Measurements from ENCODE around the gene TMEM141.
"Not testable (repeated sequence)": the region's sequence is repeated elsewhere in the genome, so short reads cannot be mapped to it uniquely, and the experiment has no call there.

Gene TMEM141

DNA sequence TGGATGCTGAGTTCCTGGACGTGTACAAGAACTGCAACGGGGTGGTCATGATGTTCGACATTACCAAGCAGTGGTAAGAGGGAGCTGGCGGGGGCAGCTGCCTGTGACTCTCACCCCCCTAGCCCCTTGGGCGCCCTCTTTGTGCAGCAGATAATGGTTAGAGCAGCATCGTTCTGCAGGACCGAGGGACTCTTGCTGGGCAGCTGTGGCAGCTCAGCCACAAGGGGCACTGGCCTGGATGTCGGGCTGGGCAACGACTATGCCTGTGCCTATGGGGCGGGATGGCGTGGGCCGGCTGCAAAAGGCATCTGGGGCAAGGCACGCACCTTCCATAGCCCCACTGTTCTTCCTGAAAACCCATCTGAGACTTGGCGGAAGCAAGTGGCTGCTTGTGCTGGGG lies 38.3 kb downstream of the TMEM141 start:
- H3K9me3 ChIP-seq (ENCODE audit: insufficient read depth, low read depth, low read length), result no peaks in the 10 kb centered on the region
- peaks cover 85% of the 10 kb centered on the region for H3K36me3 ChIP-seq (ENCODE audit: insufficient read depth, low read depth, low read length)
- H3K9ac ChIP-seq (ENCODE audit: low read depth, low read length), result no peak overlapping the region
- no peak overlapping the region for H3K27ac ChIP-seq (ENCODE audit: low read length)
- H3K4me3 ChIP-seq (ENCODE audit: low read length), result no peak overlapping the region
- no peaks in the 10 kb centered on the region for H3K27me3 ChIP-seq (ENCODE audit: insufficient read depth, low read length)
- H3K4me1 ChIP-seq (ENCODE audit: insufficient read depth, low read length), result no peaks in the 10 kb centered on the region

GRCh38 chr9:136829981-136830885 lies 39.1 kb downstream of the TMEM141 start:
- no peak overlapping the region for H3K27ac ChIP-seq (ENCODE audit: low read length)
- H3K4me1 ChIP-seq (ENCODE audit: insufficient read depth, low read length), result no peaks in the 10 kb centered on the region
- no peaks in the 10 kb centered on the region for H3K9me3 ChIP-seq (ENCODE audit: insufficient read depth, low read depth, low read length)
- no peak overlapping the region for H3K9ac ChIP-seq (ENCODE audit: low read depth, low read length)
- peaks cover 77% of the 10 kb centered on the region for H3K36me3 ChIP-seq (ENCODE audit: insufficient read depth, low read depth, low read length)
- H3K4me3 ChIP-seq (ENCODE audit: low read length), result no peak overlapping the region
- H3K27me3 ChIP-seq (ENCODE audit: insufficient read depth, low read length), result no peaks in the 10 kb centered on the region

- Histone ChIP-seq H3K27me3 (ENCODE audit: insufficient read depth, low read length) (no peaks in the 10 kb centered on the region), H3K4me1 (ENCODE audit: insufficient read depth, low read length) (no peaks in the 10 kb centered on the region), H3K9me3 (ENCODE audit: insufficient read depth, low read depth, low read length) (no peaks in the 10 kb centered on the region), H3K36me3 (ENCODE audit: insufficient read depth, low read depth, low read length) (peaks cover 68% of the 10 kb centered on the region), H3K9ac (ENCODE audit: low read depth, low read length) (no peak overlapping the region), H3K27ac (ENCODE audit: low read length) (no peak overlapping the region), H3K4me3 (ENCODE audit: low read length) (no peak overlapping the region)
Measured at GRCh38 chr9:136831002-136831719, 40.0 kb downstream of the TMEM141 start.

DNA sequence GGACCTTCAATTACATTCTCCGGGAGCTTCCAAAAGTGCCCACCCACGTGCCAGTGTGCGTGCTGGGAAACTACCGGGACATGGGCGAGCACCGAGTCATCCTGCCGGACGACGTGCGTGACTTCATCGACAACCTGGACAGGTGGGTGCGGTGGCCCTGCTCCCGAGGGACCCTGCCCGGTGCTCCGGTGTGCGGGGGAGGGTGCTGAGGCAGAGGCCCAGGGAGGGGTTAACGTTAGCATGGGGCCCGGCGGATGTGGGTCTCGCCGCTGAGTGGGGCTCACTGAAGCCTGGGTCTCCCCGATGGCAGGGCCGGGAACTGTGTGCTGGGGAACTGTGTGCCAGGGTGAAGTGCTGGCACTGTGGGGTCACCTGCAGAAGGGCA lies 40.6 kb downstream of the TMEM141 start:
- Histone ChIP-seq H3K27ac (ENCODE audit: low read length) (no peak overlapping the region), H3K9me3 (ENCODE audit: insufficient read depth, low read depth, low read length) (no peaks in the 10 kb centered on the region), H3K4me3 (ENCODE audit: low read length) (no peak overlapping the region), H3K9ac (ENCODE audit: low read depth, low read length) (no peak overlapping the region), H3K36me3 (ENCODE audit: insufficient read depth, low read depth, low read length) (peaks cover 65% of the 10 kb centered on the region), H3K27me3 (ENCODE audit: insufficient read depth, low read length) (no peaks in the 10 kb centered on the region), H3K4me1 (ENCODE audit: insufficient read depth, low read length) (no peaks in the 10 kb centered on the region)

GRCh38 chr9:136832581-136832980 lies 41.4 kb downstream of the TMEM141 start:
- H3K4me1 ChIP-seq (ENCODE audit: insufficient read depth, low read length), result no peaks in the 10 kb centered on the region
- H3K4me3 ChIP-seq (ENCODE audit: low read length), result no peak overlapping the region
- no peaks in the 10 kb centered on the region for H3K27me3 ChIP-seq (ENCODE audit: insufficient read depth, low read length)
- H3K36me3 ChIP-seq (ENCODE audit: insufficient read depth, low read depth, low read length), result peaks cover 56% of the 10 kb centered on the region
- no peak overlapping the region for H3K27ac ChIP-seq (ENCODE audit: low read length)
- no peaks in the 10 kb centered on the region for H3K9me3 ChIP-seq (ENCODE audit: insufficient read depth, low read depth, low read length)
- H3K9ac ChIP-seq (ENCODE audit: low read depth, low read length), result no peak overlapping the region

GRCh38 chr9:136833381-136834048 lies 42.4 kb downstream of the TMEM141 start:
- H3K4me1 ChIP-seq (ENCODE audit: insufficient read depth, low read length); H3K27ac ChIP-seq (ENCODE audit: low read length); H3K27me3 ChIP-seq (ENCODE audit: insufficient read depth, low read length); H3K9me3 ChIP-seq (ENCODE audit: insufficient read depth, low read depth, low read length); H3K9ac ChIP-seq (ENCODE audit: low read depth, low read length); H3K4me3 ChIP-seq (ENCODE audit: low read length): not testable (repeated sequence)
- peaks cover 47% of the 10 kb centered on the region for H3K36me3 ChIP-seq (ENCODE audit: insufficient read depth, low read depth, low read length)

- no peak overlapping the region for H3K9ac ChIP-seq (ENCODE audit: low read depth, low read length)
- no peak overlapping the region for H3K27ac ChIP-seq (ENCODE audit: low read length)
- no peaks in the 10 kb centered on the region for H3K4me1 ChIP-seq (ENCODE audit: insufficient read depth, low read length)
Measured at GRCh38 chr9:136835162-136835931, 44.2 kb downstream of the TMEM141 start.

GRCh38 chr9:136835932-136836904 lies 45.1 kb downstream of the TMEM141 start:
- Histone ChIP-seq H3K9me3 (ENCODE audit: insufficient read depth, low read depth, low read length) (no peaks in the 10 kb centered on the region), H3K4me3 (ENCODE audit: low read length) (no peak overlapping the region), H3K9ac (ENCODE audit: low read depth, low read length) (no peak overlapping the region), H3K27ac (ENCODE audit: low read length) (no peak overlapping the region), H3K36me3 (ENCODE audit: insufficient read depth, low read depth, low read length) (peaks cover 33% of the 10 kb centered on the region), H3K27me3 (ENCODE audit: insufficient read depth, low read length) (no peaks in the 10 kb centered on the region), H3K4me1 (ENCODE audit: insufficient read depth, low read length) (no peaks in the 10 kb centered on the region; the same call in 1 of the 2 replicates)

More at GRCh38 chr9:136835162-136835931, 44.2 kb downstream of the TMEM141 start:
- Histone ChIP-seq H3K4me3 (ENCODE audit: low read length) (no peak overlapping the region), H3K27me3 (ENCODE audit: insufficient read depth, low read length) (no peaks in the 10 kb centered on the region), H3K36me3 (ENCODE audit: insufficient read depth, low read depth, low read length) (peaks cover 41% of the 10 kb centered on the region), H3K9me3 (ENCODE audit: insufficient read depth, low read depth, low read length) (no peaks in the 10 kb centered on the region)

DNA sequence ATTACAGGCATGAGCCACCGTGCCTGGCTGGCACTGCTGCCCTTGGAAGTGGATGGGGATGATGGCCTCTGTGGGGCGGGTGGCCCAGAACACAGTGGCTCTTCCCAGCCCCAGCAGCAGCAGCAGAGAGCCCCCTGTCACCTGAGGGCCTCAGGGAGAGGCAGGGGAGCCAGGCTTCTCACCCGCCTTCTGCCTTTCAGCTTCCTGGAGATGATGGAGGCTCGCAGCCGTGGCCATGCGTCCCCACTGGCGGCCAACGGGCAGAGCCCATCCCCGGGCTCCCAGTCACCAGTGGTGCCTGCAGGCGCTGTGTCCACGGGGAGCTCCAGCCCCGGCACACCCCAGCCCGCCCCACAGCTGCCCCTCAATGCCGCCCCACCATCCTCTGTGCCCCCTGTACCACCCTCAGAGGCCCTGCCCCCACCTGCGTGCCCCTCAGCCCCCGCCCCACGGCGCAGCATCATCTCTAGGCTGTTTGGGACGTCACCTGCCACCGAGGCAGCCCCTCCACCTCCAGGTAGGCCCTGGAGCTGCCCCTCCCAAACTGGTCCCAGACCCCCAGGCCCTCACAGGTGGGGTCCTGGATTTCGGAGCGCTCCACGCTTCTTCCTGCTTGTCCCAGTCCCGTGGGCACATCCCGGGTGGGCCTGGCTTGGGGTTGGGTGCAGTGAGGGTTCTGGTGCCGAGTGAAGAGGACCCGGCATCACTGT lies 46.2 kb downstream of the TMEM141 start:
- no peak overlapping the region for H3K27ac ChIP-seq (ENCODE audit: low read length)
- H3K36me3 ChIP-seq (ENCODE audit: insufficient read depth, low read depth, low read length), result peaks cover 22% of the 10 kb centered on the region
- no peak overlapping the region for H3K9ac ChIP-seq (ENCODE audit: low read depth, low read length)

GRCh38 chr9:136837856-136838277 lies 46.7 kb downstream of the TMEM141 start:
- H3K4me1 ChIP-seq (ENCODE audit: insufficient read depth, low read length); H3K27ac ChIP-seq (ENCODE audit: low read length); H3K9ac ChIP-seq (ENCODE audit: low read depth, low read length); H3K27me3 ChIP-seq (ENCODE audit: insufficient read depth, low read length); H3K9me3 ChIP-seq (ENCODE audit: insufficient read depth, low read depth, low read length); H3K4me3 ChIP-seq (ENCODE audit: low read length): not testable (repeated sequence)
- H3K36me3 ChIP-seq (ENCODE audit: insufficient read depth, low read depth, low read length), result peaks cover 16% of the 10 kb centered on the region

More for the DNA sequence above, 46.2 kb downstream of the TMEM141 start:
- Histone ChIP-seq H3K4me3 (ENCODE audit: low read length) (no peak overlapping the region), H3K9me3 (ENCODE audit: insufficient read depth, low read depth, low read length) (no peaks in the 10 kb centered on the region), H3K4me1 (ENCODE audit: insufficient read depth, low read length) (peaks cover 6% of the 10 kb centered on the region; the same call in 1 of the 2 replicates), H3K27me3 (ENCODE audit: insufficient read depth, low read length) (no peaks in the 10 kb centered on the region)
